Immature natural killer cell (primary cell): ENCODE results near the gene REEP3. TPM values are rescaled to one million over a fixed set of nuclear protein-coding genes. Genes with fewer than 3 reads are reported as not detected.

Experiments used
- DNase-seq, 3 donors: peaks; one replicate each; pipeline ENCODE4 v3.0.0; 2022; ENCODE audit warnings: mixed read lengths in 1 of 3
- H3K27ac Mint-ChIP-seq, 6 donors: one replicate each; pipeline ENCODE4 v1.8.0; 2020; ENCODE audit warnings: mixed read lengths in 6 of 6, mild to moderate bottlenecking in 5 of 6, inconsistent platforms in 4 of 6, moderate library complexity in 3 of 6
- H3K27me3 Mint-ChIP-seq, 3 donors: one replicate each; pipeline ENCODE4 v1.8.0; 2020 to 2021; ENCODE audit warnings: low read depth in 3 of 3, mild to moderate bottlenecking in 3 of 3, mixed read lengths in 3 of 3, moderate library complexity in 3 of 3, inconsistent platforms in 1 of 3
- H3K36me3 Mint-ChIP-seq, 3 donors: one replicate each; pipeline ENCODE4 v1.8.0; 2020; ENCODE audit warnings: mixed read lengths in 3 of 3, inconsistent platforms in 2 of 3, mild to moderate bottlenecking in 2 of 3
- H3K4me1 Mint-ChIP-seq, 2 donors: one replicate each; pipeline ENCODE4 v1.8.0; 2020; ENCODE audit warnings: inconsistent platforms in 2 of 2, mild to moderate bottlenecking in 2 of 2, mixed read lengths in 2 of 2, moderate library complexity in 1 of 2
- H3K4me3 Mint-ChIP-seq, 5 donors: one replicate each; pipeline ENCODE4 v1.8.0; 2020; ENCODE audit warnings: mild to moderate bottlenecking in 5 of 5, mixed read lengths in 5 of 5, inconsistent platforms in 3 of 5, moderate library complexity in 3 of 5
- H3K9me3 Mint-ChIP-seq, 6 donors: one replicate each; pipeline ENCODE4 v1.8.0; 2020; ENCODE audit warnings: mild to moderate bottlenecking in 6 of 6, mixed read lengths in 6 of 6, inconsistent platforms in 4 of 6, moderate library complexity in 3 of 6
- polyA plus RNA-seq, 3 donors: library from polyadenylated mRNA; unstranded; fragments of 300-500 nt; fragmentation: Illumina TruSeq; gene quantifications; one replicate each; pipeline ENCODE4 v1.2.3, GENCODE V29; 2021

Gene REEP3
- polyA plus RNA-seq, 3 donors from 2014 or later = 4.1 to 8.2 (median 5.2) TPM

- H3K4me1 Mint-ChIP-seq = peaks cover 15 to 22% of the 10 kb centered on the region in 2 donors
- peaks cover 3 to 7% (median 4%) of the 10 kb centered on the region in 3 donors for H3K36me3 Mint-ChIP-seq
- H3K27ac Mint-ChIP-seq = no peak overlapping the region
Measured at GRCh38 chr10:63624701-63625100, 103.5 kb downstream of the REEP3 start.

GRCh38 chr10:63627396-63627795 is 106.2 kb downstream of the REEP3 start:
- H3K9me3 Mint-ChIP-seq = no peaks in the 10 kb centered on the region
- H3K4me1 Mint-ChIP-seq = peaks cover 21 to 28% of the 10 kb centered on the region in 2 donors
- H3K36me3 Mint-ChIP-seq = peaks cover 0 to under 1% (median 0%) of the 10 kb centered on the region in 3 donors
- no peak for DNase-seq
- H3K27me3 Mint-ChIP-seq = peaks cover 2 to 15% (median 5%) of the 10 kb centered on the region in 3 donors
- no peak overlapping the region for H3K27ac Mint-ChIP-seq
- no peak overlapping the region for H3K4me3 Mint-ChIP-seq

More at GRCh38 chr10:63624701-63625100, 103.5 kb downstream of the REEP3 start:
- no peaks in the 10 kb centered on the region for H3K9me3 Mint-ChIP-seq
- H3K27me3 Mint-ChIP-seq = peaks cover 2 to 11% (median 2%) of the 10 kb centered on the region in 3 donors
- no peak for DNase-seq
- no peak overlapping the region for H3K4me3 Mint-ChIP-seq

- Mint-ChIP-seq H3K4me3 (peak overlapping the region in 1 of 5 donors; percentile 8), H3K27me3 (peaks cover 2 to 17% (median 5%) of the 10 kb centered on the region in 3 donors), H3K9me3 (no peaks in the 10 kb centered on the region), H3K27ac (no peak overlapping the region), H3K36me3 (no peaks in the 10 kb centered on the region), H3K4me1 (peaks cover 21 to 28% of the 10 kb centered on the region in 2 donors)
- no peak for DNase-seq
Measured at GRCh38 chr10:63627881-63628296, 106.7 kb downstream of the REEP3 start.

DNA sequence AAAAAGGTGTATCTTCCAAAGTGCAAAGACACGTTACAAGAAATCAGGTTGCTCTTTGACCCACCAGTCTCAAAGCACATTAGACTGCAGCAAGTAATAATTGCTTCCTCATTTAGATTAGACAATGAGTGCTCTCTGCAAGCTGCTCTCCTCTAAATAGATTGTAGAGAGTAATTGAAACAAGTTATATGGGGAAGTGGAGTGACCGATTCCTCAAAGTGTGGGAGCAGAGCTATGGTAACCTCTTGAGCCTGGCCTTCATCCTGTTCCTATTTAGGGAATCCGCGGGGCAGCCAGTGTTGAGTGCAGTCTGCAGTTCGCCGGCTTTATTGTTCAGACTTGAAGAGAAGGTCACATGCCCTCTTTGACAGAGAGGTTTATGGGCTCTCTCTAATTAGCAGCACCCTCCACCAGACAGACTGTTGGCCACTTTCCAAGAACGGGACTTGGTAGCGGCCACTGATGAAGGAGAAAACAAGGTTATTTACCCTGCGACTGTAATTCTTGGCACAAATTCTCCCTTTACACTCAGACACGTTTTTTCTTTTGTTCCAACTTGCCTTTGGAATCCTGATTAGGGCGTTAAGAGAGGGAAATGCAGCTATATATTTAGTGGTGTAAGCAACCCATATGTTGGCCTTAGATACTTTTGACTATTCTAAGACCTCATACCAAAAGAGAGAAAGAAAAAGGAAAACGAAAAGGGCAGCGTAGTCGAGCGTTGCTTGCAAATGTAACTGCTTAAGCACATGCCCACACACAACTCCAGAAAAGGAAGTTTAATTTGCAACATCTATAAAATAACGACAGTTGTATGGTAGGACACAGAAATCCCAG is 107.5 kb downstream of the REEP3 start:
- Mint-ChIP-seq H3K4me1 (peaks cover 21 to 28% of the 10 kb centered on the region in 2 donors), H3K4me3 (peak overlapping the region; percentile 90 to 98 (median 93)), H3K36me3 (no peaks in the 10 kb centered on the region), H3K27me3 (peaks cover 2 to 17% (median 5%) of the 10 kb centered on the region in 3 donors), H3K27ac (peak overlapping the region in 3 of 6 donors; percentile 38 to 84 (median 42)), H3K9me3 (no peaks in the 10 kb centered on the region)
- DNase-seq = peak in 2 of 3 donors; percentile 0 to 4

- peaks cover 2 to 17% (median 5%) of the 10 kb centered on the region in 3 donors for H3K27me3 Mint-ChIP-seq
- no peaks in the 10 kb centered on the region for H3K36me3 Mint-ChIP-seq
- no peaks in the 10 kb centered on the region for H3K9me3 Mint-ChIP-seq
- peak overlapping the region; percentile 90 to 98 (median 93) for H3K4me3 Mint-ChIP-seq
- DNase-seq = peak; percentile 64 to 70 (median 66)
- peaks cover 21 to 28% of the 10 kb centered on the region in 2 donors for H3K4me1 Mint-ChIP-seq
- peak overlapping the region in 5 of 6 donors; percentile 42 to 84 (median 75) for H3K27ac Mint-ChIP-seq
Measured at GRCh38 chr10:63629363-63630084, 108.3 kb downstream of the REEP3 start.

DNA sequence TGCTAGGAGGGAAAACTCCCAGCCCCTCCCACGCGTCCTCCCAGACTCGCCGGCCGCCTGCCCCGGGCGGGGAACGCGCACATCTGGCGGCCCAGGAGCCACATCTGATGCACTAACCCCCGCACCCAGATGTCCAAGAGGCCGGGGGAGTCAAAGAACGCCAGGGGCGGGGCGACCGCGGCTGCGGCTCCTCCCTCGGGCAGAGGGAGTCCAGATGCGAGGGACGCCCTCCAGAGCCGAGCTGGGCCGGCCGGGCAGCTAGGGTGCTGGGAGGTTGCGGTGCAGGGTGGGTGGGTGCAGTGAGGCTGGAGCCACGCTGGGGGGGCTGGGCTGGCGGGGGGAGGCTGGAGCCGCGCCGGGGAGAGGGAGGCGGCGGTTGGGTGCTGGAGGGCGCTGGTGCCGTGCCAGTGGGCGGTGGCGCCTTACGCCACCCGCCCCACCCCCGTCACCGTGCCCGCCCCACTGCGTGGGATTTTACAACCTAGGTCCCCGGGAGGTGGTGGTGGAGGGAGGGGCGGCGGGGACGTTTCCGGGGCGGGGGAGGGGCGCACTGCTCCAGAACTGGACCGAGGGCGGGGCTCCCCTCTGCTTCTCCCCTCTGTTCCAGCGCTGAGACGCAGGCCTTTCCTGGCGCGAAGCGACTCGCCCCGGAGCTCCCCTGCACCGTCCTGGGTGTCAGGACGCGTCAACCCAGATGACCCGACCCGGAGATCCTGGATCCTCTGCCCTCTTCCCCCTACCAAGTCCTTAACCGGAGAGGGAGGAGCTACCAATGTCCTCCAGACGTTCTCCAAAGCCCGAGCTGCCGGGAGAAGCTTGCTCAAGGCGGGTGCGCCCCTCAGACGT is 109.1 kb downstream of the REEP3 start:
- Mint-ChIP-seq H3K27ac (peak overlapping the region in 1 of 6 donors; percentile 16), H3K9me3 (no peaks in the 10 kb centered on the region), H3K4me1 (peaks cover 21 to 28% of the 10 kb centered on the region in 2 donors), H3K27me3 (peaks cover 2 to 17% (median 5%) of the 10 kb centered on the region in 3 donors), H3K36me3 (no peaks in the 10 kb centered on the region), H3K4me3 (peak overlapping the region; percentile 90 to 98 (median 93))
- peak; percentile 40 to 48 (median 44) for DNase-seq

GRCh38 chr10:63630931-63631680 is 109.9 kb downstream of the REEP3 start:
- Mint-ChIP-seq H3K9me3 (no peaks in the 10 kb centered on the region), H3K4me3 (peak overlapping the region; percentile 81 to 87 (median 86)), H3K36me3 (no peaks in the 10 kb centered on the region), H3K27ac (peak overlapping the region in 2 of 6 donors; percentile 16 to 67), H3K27me3 (peaks cover 2 to 14% (median 5%) of the 10 kb centered on the region in 3 donors), H3K4me1 (peaks cover 21 to 28% of the 10 kb centered on the region in 2 donors)
- DNase-seq = no peak

GRCh38 chr10:63631991-63632390 is 110.8 kb downstream of the REEP3 start:
- Mint-ChIP-seq H3K27ac (no peak overlapping the region), H3K9me3 (no peaks in the 10 kb centered on the region), H3K27me3 (peaks cover 2 to 14% (median 5%) of the 10 kb centered on the region in 3 donors), H3K4me3 (no peak overlapping the region), H3K36me3 (no peaks in the 10 kb centered on the region), H3K4me1 (peaks cover 21 to 28% of the 10 kb centered on the region in 2 donors)
- DNase-seq = no peak

GRCh38 chr10:63633677-63634487 is 112.7 kb downstream of the REEP3 start:
- H3K4me3 Mint-ChIP-seq = no peak overlapping the region
- peaks cover 14 to 15% of the 10 kb centered on the region in 2 donors for H3K4me1 Mint-ChIP-seq
- H3K9me3 Mint-ChIP-seq = no peaks in the 10 kb centered on the region
- DNase-seq = no peak
- H3K36me3 Mint-ChIP-seq = no peaks in the 10 kb centered on the region
- H3K27ac Mint-ChIP-seq = no peak overlapping the region
- H3K27me3 Mint-ChIP-seq = peaks cover 5 to 10% (median 5%) of the 10 kb centered on the region in 3 donors

- DNase-seq = no peak
- peaks cover 7 to 8% of the 10 kb centered on the region in 2 donors for H3K4me1 Mint-ChIP-seq
- H3K4me3 Mint-ChIP-seq = no peak overlapping the region
- H3K27ac Mint-ChIP-seq = no peak overlapping the region
- peaks cover 3 to 7% (median 5%) of the 10 kb centered on the region in 3 donors for H3K27me3 Mint-ChIP-seq
- H3K9me3 Mint-ChIP-seq = no peaks in the 10 kb centered on the region
- no peaks in the 10 kb centered on the region for H3K36me3 Mint-ChIP-seq
Measured at GRCh38 chr10:63634488-63635065, 113.4 kb downstream of the REEP3 start.

DNA sequence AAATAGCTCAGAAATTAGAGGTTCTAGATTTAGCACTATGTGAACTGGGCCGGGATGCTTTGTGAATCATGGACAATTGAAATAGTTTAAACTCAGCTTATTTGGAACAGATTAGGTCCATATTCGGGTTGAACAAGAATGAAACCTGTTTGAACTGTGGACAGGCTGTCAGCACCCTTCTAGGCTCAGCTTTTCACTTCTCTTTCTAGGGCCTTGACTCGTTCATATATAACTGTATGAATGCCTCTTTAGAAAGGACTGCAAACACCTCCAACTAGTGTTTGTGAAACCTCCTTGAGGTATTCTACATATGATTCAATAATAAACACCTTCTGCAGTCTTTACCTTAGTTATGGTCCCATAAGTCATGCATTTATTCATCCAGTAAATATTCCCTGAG is 115.6 kb downstream of the REEP3 start:
- peaks cover 0 to 6% (median 5%) of the 10 kb centered on the region in 3 donors for H3K27me3 Mint-ChIP-seq
- no peak overlapping the region for H3K27ac Mint-ChIP-seq
- DNase-seq = no peak
- no peaks in the 10 kb centered on the region for H3K4me1 Mint-ChIP-seq
- no peak overlapping the region for H3K4me3 Mint-ChIP-seq
- no peaks in the 10 kb centered on the region for H3K36me3 Mint-ChIP-seq
- no peaks in the 10 kb centered on the region for H3K9me3 Mint-ChIP-seq

DNA sequence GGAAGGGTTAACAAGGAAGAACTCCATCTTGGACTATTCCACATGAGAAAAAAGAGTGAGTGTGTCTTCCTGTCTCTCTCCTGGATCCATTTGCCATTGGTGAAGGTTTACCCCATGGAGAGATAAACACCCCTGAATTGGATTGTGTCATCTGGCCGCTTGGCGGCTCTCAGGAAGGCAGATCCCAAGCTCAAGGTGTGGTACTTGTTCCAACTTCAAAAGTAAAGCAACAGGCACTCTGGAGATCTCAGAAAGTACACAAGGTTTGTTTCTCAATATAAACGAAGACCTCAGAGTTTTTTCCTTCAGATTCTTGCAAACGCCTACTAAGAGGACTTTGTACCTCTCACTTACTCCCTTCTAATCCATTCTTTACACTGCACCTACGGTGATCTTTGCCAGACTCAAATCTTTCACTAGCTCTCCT is 116.7 kb downstream of the REEP3 start:
- Mint-ChIP-seq H3K9me3 (no peaks in the 10 kb centered on the region), H3K27ac (no peak overlapping the region), H3K27me3 (peaks cover 3 to 5% (median 4%) of the 10 kb centered on the region in 3 donors), H3K4me1 (no peaks in the 10 kb centered on the region), H3K4me3 (no peak overlapping the region), H3K36me3 (no peaks in the 10 kb centered on the region)
- no peak for DNase-seq
